HG02870 (cell line): Measurements from ENCODE around the gene GNAT1.

Experiments used
- ATAC-seq: cut with Tn5 transposase; IDR thresholded peaks from one replicate; pipeline ENCODE4 v1.9.1; 2021; ENCODE audit warnings: mild to moderate bottlenecking, moderate library complexity; ENCODE audit not compliant: unreplicated experiment

The GNAT1 gene

DNA sequence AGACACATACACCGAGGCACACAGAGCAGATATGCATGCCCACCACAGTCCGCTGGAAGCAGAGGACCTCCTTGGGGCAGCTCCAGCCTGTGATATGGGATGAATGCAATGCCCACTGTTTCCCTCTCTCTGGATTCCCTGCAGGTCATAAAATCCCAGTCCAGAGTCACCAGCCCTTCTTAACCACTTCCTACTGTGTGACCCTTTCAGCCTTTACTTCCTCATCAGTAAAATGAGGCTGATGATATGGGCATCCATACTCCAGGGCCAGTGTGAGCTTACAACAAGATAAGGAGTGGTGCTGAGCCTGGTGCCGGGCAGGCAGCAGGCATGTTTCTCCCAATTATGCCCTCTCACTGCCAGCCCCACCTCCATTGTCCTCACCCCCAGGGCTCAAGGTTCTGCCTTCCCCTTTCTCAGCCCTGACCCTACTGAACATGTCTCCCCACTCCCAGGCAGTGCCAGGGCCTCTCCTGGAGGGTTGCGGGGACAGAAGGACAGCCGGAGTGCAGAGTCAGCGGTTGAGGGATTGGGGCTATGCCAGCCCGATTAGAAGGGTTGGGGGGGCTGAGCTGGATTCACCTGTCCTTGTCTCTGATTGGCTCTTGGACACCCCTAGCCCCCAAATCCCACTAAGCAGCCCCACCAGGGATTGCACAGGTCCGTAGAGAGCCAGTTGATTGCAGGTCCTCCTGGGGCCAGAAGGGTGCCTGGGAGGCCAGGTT is at the start of gene GNAT1:
Gene GNAT1, plus strand, starts transcription at position 675 of the 725 bp plus-strand sequence. CDS start 116 bp downstream, outside the sequence.
- ATAC-seq = no peak

DNA sequence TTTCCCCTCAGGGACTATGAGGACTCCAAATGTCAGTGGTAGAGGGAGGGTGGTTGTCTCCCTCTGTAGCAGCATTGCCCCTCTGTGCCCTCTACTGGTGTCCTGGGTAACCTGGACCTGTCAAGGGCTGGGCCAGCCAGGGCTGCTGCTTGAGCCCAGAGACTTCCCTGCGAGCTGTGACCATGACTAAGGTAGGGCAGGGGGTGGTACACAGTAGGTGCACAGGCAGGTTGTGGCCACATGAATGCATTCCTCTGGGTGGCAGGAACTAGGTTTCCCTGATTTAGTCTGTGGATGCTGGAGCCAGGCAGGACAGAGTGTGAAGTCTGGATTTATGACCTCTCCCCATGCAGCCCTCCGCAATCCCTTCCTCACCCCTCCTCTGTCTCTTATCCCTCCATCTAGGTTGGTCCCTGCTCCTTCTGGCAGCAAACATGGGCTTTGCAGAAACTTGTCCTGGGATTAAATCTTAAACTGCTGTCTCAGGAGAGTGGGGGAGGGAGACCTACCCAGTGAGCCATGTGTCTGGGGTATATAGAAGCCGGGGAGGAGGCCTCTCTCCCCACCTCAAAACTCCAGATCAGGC is 45.0 kb upstream of the GNAT1 start:
- ATAC-seq = no peak

DNA sequence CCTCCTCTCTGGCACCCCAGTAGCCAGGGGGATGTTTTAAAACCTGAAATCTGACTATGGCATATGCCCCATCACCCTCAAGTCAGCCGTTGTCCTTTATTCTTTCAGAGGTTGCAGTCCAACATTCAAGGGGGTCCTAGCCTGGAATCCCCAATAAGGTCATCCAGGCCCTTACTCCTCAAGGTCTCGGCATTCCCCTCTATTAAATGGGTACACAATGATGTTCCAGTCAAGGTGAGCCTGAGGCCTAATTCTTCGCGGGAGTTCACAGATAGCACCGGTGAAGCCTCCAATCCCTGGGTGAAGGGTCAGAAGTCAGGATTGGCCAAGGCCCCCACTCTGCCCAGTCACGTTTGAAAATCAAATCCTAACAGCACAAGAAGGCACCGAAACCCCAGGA is 44.4 kb upstream of the GNAT1 start:
- ATAC-seq = no peak

DNA sequence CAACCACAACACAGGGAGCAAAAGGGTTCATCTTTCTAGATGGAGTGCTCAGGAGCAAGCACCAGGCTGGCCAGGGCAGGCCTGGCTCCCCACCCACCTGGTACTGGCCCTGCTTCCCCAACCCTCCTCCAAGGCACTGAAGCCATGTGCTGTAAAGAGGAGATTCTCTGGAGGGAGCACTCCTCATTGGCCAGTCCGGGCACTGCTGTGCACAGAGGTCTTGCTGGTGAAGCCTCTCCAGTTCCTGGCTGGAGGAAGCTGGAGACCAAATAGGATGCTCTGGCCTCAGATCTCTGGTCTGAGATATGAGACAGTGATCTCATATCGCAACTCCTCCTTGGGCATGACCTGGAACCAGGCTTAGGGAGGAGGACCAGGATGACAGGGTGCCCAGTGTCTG is 44.0 kb upstream of the GNAT1 start:
- ATAC-seq = no peak

DNA sequence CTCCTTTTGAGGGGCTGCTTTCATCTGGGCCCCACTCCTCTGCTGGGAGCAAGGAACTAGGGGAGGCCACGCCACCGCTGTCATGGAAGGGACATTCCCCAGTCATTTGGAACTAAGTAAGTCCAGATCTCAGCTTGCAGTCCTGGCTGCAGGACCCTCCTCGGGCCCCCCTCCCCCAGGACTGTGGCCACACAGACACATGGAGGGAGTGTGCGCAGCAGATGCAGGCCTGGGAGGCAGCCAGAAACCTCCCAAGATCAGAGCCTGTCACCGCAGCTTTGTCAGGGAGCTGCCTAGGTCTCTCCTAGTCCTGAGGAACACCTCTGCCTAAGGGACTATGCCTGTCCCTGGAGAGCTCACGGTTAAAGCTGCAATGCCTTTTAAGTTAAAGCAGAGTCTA is 43.5 kb upstream of the GNAT1 start:
- no peak for ATAC-seq

DNA sequence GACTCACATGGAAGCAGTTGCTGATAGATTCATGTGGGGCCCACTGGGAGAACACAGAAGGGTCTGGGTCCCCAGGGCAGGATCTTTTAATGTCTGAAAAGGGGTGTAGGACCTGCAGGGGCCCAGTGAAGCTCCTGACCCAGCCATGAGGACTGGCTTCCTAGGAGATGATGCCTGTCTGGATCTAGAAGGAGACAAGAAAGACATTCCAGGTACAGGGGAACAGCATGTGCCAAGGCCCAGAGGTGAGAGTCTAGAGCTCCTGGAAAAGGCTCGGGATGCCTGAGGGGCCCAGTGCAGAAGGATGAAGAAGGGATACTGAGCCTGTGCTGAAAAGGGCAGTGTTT is 41.0 kb upstream of the GNAT1 start:
- ATAC-seq = no peak

DNA sequence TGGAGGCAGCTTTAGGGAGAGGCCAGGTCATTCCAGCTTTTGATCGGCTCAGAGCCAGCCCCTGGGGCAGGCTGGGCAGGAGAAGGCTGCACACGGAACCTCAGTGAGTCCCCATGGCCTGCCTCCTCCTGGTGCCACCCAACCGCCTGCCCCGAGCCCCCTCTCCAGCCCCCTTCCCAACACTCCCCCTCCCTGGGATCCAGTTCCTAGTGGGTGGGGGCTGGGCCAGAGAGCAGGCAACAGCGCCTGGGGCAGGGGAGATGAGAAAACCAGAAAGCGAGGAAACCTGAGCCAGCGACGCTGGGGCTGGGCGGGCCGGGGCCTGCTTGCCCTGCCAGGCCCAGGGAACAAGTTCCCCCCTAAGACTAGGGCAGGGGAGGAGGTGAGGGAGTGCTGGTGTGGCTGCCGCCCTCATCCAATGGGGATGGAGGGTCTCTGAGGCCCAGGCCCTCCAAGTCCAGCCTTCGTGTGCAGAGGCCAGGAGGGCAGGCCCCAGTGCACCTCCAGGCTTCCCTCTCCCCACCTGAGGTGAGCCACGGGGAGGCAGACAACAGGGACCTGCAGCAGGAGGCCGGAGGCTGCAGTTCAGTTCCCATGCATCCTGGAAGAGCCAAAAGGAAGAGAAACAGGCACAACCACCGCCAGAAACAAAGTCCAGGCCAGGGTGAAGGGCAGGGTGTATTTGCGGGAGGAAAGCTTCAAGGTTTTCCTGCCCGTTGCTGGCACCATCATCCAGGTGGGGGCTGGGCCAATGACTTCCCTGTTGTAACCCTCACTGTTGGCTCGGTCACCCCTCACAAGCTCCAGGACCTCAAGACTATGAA is 40.3 kb upstream of the GNAT1 start:
- no peak for ATAC-seq

DNA sequence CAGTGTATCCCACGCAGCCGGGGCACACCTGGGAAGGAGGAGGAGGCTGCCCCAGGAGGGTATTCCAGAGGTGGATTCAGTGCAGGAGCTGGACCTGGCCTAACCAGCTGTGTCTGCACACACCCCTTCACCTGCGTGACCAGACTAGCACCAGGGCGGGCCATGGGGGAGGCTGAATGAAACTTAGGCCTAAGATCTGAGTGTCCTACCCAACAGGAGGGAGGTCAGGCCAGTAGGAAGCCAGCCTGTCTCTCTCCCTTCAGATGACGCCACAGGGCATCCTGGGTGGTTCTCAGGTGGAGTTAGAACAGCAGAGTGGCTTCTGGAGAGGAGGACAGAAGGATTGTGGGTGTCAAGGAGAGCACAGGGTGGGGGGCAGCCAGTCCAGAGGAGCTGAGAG is 39.7 kb upstream of the GNAT1 start:
- no peak for ATAC-seq

DNA sequence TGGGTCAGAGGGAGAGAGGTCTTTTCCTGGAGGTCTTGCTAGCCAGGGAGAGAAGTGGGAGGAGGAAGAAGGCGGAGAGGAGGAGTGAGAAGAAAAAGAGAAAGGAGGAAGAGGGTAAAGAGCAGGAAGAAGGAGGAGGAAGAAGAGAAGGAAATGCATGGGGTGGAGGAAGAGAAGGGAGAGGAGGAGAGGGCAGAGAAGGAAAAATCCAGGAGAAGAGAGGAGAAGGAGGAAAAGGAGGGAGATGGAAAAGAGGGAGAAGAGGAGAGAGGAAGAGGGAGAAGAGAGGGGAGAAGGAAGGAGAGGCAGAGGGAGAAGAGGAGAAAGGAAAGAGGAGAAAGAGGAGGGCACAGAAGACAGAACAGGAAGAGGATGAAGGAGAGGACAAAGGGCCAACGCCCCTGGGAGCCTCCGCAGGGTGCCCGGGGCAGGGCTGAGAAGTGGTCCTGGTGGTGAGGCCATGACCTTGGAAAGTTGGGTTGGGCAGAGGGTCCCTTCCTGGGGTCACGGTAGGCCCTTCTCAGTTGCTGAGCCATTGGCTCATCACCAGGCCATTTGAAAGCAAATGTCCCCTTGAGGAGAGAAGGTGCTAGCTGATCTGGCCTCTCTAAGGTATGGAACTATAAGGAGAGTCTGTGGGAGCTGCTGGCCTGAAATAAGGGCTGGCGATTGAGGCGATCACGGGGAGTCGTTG is 37.5 kb upstream of the GNAT1 start:
- no peak for ATAC-seq

DNA sequence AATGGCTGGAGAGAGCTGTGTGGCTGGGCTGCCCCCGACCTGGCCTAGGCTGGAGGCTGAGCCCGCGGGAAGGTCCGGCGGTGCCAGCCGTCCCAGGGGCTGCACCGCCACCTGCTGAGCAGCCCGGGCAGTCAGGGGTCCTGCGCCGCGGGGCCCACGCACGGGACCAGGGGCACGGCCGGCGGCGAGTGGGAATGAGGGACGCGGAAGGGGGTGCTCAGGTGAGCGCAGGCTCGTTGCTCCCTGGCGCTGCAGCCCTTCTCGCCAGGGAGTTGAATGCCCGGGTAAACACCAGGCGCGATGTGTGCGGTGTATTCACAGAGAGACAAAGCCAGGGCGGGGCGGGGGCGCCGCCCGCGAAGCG is 37.0 kb upstream of the GNAT1 start:
- ATAC-seq = peak; percentile 18

DNA sequence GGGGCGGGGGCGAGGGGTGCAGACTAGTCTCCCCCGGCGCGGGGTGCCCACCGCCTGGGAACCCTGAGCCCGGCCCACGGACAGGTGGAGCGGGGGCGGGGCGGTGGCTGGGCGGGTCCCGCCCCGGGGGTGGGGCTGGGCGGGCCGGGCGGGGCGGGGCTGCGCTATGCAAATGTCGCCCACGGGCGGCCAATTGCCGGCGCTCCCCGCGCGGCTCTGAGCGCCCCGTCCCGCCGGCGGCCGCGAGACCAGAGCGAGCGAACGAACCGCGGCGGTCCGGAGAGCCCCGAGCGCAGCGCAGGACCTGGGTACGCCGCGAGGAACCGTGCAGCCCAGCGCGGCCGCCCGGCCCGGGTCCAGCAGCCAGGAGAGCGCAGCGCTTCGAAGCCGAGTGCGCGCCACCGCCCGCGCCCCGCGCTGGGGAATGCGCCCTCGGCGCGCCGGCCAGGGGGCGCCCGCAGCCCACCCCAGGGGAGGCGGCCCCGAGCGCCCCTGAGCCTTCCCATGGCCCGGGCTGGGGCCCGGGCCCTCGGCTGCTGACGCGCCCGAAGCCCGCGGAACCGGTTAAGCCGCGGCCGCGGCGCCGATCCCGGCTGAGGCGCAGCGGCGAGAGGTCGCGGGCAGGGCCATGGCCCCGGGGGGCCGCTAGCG is 36.4 kb upstream of the GNAT1 start, which contains the start of gene SEMA3F:
Gene SEMA3F, plus strand, starts transcription at position 485 of the 651 bp plus-strand sequence. CDS start 4,299 bp downstream, outside the sequence.
- ATAC-seq = peak; percentile 67

DNA sequence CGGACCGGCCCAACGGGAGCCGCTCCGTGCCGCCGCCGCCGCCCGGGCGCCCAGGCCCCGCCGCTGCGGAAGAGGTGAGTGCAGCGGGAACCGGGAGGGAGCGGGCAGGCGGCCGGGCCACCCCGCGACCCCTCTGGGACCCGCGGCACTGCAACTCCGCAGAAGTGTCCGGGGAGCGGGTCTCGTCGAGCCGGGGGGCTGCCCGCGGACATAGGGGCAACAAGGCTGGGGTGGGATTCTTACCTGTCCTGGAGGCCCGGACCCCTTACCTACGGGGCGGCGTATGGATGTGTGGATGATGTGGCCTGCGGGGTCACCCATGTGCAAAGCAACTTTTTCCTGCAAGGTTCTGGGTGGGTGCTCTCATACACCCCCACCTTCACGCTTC is 35.9 kb upstream of the GNAT1 start:
- no peak for ATAC-seq

DNA sequence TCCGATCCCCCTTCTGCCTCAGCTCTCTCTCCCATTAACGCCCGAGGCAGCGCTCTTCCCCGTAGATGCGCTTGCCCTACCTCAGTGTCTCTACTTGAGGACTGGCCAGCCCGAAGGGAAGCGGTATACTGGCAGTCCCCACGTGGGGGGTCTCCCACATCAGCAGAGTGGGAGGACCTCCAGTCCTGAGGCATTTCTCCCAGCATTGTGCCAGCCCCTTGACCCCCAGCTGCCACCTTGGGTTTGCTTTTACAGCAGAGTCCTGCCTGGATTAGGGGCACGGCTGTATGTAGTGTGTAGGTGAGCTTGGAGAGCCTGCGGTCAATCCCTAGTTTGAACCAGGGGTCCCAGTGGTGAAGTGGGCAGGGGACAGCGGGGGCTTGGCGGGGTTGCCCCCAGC is 35.5 kb upstream of the GNAT1 start:
- ATAC-seq = no peak

DNA sequence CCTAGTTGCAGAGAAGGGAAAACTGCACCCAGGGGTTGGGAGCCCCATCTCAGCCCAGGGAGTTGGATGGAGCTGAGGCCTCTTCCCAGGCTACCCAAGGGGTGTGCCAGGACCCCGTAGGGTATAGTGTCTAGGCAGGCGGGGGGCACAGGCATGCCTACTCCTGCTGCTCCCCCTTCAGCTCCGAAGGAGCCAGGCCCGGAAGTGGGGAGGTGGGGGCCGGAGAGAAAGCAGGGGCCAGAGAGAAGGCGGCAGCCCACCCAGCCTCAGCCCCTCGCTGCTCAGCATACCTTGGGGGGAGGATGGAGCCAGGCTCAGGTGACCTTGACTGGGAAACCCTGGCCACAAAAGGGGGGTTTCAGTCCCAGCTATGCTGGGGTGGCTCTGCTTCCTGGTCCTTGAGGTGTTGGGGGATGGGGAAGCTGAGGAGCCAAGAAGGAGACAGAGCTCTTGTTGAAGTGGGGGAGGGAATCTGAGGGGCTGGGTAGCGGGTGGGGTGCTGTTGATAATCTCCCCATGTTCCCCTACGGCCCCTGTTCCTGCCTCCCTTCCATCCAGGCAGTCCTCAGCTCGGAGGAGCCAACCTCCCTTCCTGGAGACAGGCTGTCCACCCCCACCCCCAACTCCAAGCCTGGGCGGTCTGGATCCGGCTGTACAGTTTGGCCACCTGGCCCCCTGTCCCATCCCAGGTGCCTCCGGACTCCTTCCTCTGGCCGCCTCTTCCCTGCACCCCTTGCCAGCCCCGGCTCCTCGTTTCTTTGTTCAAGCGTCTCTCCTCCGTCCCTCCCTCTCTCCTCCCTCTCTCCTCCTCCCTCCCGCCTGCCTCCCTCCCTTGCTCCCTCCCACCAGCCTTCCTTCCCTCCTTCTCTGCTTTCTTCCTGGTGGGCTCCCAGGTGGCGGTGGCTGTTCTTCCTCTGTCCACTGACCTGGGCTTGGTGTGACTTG is 34.6 kb upstream of the GNAT1 start:
- ATAC-seq = no peak

DNA sequence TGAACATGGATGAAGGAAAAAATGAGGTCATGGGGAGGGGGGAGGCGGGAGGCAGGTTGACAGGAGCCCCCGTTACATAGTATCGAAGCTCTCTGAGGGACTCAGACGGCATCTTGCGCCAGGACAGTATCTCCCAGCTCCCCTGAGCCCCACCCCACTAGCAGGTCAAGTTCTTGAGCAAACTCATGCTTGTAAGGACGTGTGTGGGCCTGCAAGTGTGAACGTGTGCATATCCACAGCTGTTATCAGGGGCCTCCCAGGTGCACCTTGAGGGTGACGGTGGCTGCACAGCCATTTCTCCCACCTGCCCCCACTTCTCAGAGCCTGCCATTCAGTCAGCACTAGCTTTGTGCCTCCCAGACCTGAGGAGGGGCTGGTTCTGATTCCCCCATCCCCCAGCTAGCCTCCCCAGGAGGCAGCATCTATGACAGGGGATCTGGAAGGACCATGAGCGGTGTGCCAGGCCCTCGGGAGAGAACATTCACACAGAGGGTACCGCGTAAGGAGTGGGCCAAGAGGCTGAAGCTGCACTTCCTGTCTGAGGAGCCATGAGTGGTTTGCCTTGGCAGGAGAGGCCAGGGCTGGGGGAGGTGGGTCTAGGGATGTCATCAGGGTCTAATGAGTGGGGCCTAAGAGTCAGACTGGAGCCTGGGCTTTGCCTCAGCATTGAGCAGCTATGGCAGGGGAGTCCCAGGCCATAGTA is 33.4 kb upstream of the GNAT1 start:
- ATAC-seq = no peak

DNA sequence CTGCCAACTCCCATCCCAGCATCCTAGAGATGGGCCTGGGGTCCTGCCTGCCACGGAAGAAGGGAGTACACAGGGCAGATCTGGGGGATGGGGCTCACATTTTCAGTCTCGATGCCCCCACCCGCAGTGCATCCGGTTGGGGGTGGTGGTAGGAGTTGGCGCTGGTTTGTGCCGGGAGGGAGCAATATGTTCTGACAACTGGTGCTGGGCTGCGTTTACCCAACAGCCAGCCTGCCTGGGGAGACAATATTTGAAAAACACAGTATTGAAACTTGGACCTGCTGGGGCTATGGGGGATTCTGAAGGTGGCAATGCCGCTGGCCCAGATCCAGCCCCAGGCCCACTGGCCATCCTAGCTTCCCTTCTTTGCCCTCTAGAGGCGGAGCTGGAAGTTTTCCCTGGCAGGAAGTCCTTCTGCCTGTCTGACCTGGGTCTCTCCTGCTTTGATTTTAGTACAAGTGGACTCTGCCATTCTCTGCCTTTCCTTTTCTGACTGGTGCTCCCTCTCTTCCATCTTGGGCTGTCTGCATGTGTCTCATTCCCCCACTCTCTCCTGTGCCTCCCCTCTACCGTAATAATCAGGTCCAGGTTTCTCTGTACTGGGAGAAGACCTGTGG is 32.8 kb upstream of the GNAT1 start:
- no peak for ATAC-seq

DNA sequence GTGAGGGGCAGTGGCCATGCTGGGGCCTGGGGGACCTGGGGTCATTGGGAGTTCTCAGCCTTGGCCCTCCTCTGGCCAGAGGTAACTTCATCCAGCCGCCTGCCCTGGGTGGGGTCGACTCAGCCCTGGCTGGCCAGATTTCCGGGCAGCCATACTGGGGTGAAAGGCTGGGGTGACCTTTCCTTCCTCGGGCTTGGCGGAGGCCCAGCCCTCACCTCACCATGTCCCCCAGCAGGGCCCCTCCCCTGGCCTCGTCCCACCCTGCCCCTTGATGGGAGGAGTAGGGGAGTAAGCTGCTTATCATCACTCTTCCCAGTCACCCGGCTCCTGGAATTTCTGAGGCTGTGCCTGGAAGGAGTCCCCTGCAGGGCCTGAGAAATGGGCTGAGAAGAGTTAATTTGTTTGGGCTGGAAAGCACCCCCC is 30.8 kb upstream of the GNAT1 start:
- no peak for ATAC-seq

DNA sequence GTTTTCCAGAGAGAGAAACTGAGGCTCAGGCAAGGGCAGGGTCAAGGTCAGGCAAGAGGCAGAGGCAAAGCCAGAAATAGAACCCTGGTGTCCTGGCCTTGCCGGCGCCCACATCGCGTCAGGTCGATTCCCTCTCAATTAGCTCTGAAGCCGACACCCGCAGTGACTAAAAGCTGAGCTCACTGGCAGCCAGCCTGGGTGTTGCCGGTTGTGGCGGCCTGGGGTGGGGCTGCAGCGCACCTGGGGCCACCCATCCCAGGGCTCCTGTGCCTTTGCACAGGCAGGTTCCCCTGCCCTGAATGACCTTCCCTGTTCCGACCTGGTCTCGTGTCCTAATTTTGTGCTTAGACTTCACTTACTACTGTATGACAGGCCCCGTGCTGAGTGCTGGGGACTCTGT is 30.1 kb upstream of the GNAT1 start:
- ATAC-seq = no peak
